Measurements from ENCODE around the gene PEMT. TPM values are rescaled to one million over a fixed set of nuclear protein-coding genes. Genes with fewer than 3 reads are reported as not detected.
A peak's percentile ranks its signal among the peaks of the same experiment; 100 is the strongest.

Gene PEMT
- polyA plus RNA-seq, 2 of the 4 experiments (the other 2 are of a cell fraction), result 47.5 to 47.8 TPM

DNA sequence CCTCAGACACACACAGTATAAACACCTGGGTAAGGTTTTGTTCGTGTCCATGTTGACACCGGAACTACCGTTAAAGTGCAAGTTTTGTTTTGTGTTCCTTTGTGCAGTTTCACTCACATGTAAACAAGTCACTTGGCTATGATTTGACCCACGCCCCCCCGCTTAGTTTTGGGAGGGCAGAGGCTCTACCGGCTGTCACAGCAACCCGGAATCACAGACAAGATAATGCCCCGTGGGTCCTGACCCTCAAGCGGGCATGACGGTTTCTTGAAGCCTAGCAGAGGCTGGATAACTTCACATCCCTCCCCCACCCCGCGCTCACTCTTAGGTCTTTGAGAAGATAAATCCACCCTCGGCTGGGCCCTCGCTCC, 97.0 kb downstream of the PEMT start:
- no peak overlapping the region for H3K4me2 ChIP-seq
- no peak for FAIRE-seq
- 78% methylated on average over 10 of the region's 14 CpGs for WGBS (ENCODE audit: missing lambda C conversion rate)
- TF ChIP-seq CEBPB (IDR thresholded peaks at IDR 0.05) (no peak), POLR2AphosphoS2 (conservative IDR thresholded peaks at IDR 0.05; ENCODE audit: low read length) (0 out of 2 replicates have a peak, but pooled peaks have one; percentile 9), CTCF (IDR thresholded peaks at IDR 0.05) (no peak), MAZ (IDR thresholded peaks at IDR 0.05; ENCODE audit: borderline replicate concordance, low read depth, low read length) (no peak)
- peaks cover 4% of the 10 kb centered on the region; the same call in 2 of the 3 replicates for H3K4me1 ChIP-seq
- ChIA-PET POLR2A (no interaction called here), CTCF (interaction anchor here (1.0 to 3.7 kb wide), 3 partner anchors 138 to 146 kb away, joined by 4 to 43 read pairs (median 4); no protein-coding TSS in a partner anchor)
- DNase-seq (ENCODE audit: low read depth in 1 of 2, low spot score in 1 of 2), result no peak
- no peaks in the 10 kb centered on the region for H3K9me3 ChIP-seq
- no peak overlapping the region for H3K27ac ChIP-seq
- ATAC-seq, result no peak
- no peak overlapping the region for H3K4me3 ChIP-seq

GRCh38 chr17:17493986-17494466, 97.5 kb downstream of the PEMT start:
- FAIRE-seq, result no peak
- H3K4me1 ChIP-seq, result peaks cover 4% of the 10 kb centered on the region; the same call in 2 of the 3 replicates
- POLR2A ChIA-PET, result no interaction called here
- no peak overlapping the region for H3K4me3 ChIP-seq
- no peak for DNase-seq (ENCODE audit: low read depth in 1 of 2, low spot score in 1 of 2)
- TF ChIP-seq POLR2AphosphoS2 (conservative IDR thresholded peaks at IDR 0.05; ENCODE audit: low read length) (0 out of 2 replicates have a peak, but pooled peaks have one; percentile 6), CBX8 (IDR thresholded peaks at IDR 0.05) (no peak), ATOH8 (CRISPR knock-in tag; IDR thresholded peaks at IDR 0.05; ENCODE audit: low read depth) (no peak)
- no peak for ATAC-seq
- H3K4me2 ChIP-seq, result no peak overlapping the region
- no peaks in the 10 kb centered on the region for H3K9me3 ChIP-seq
- CTCF ChIA-PET, result no interaction called here
- H3K27ac ChIP-seq, result no peak overlapping the region
- 83% methylated on average over 5 of the region's 5 CpGs for WGBS (ENCODE audit: missing lambda C conversion rate)

- 87% methylated on average over 15 of the region's 15 CpGs for WGBS (ENCODE audit: missing lambda C conversion rate)
- no peak for DNase-seq (ENCODE audit: low read depth in 1 of 2, low spot score in 1 of 2)
- Histone ChIP-seq H3K4me2 (no peak overlapping the region), H3K4me1 (peaks cover 4% of the 10 kb centered on the region; the same call in 2 of the 3 replicates), H3K4me3 (no peak overlapping the region), H3K27ac (no peak overlapping the region), H3K9me3 (no peaks in the 10 kb centered on the region)
- TF ChIP-seq RFX5 (IDR thresholded peaks at IDR 0.05) (no peak), POLR2AphosphoS2 (conservative IDR thresholded peaks at IDR 0.05; ENCODE audit: low read length) (peak; percentile 39; the same call in 1 of the 2 replicates)
- CTCF ChIA-PET, result interaction anchor here (1.0 kb wide), 1 partner anchor 76 kb away, joined by 3 read pairs; no protein-coding TSS in a partner anchor
- FAIRE-seq, result no peak
- POLR2A ChIA-PET, result no interaction called here
- no peak for ATAC-seq
These were observed 98.1 kb downstream of the PEMT start for GRCh38 chr17:17493249-17493985.

- H3K4me3 ChIP-seq, result no peak overlapping the region
- WGBS (ENCODE audit: missing lambda C conversion rate), result 91% methylated on average over 9 of the region's 9 CpGs
- no peak for FAIRE-seq
- peaks cover 4% of the 10 kb centered on the region; the same call in 2 of the 3 replicates for H3K4me1 ChIP-seq
- no peak overlapping the region; a peak in 1 of 6 replicates for H3K27ac ChIP-seq
- ChIA-PET POLR2A (no interaction called here), CTCF (interaction anchor here (0.6 to 3.0 kb wide), 5 partner anchors 10 to 150 kb away, joined by 3 to 18 read pairs (median 3); no protein-coding TSS in a partner anchor)
- ATAC-seq, result no peak
- no peak for DNase-seq (ENCODE audit: low read depth in 1 of 2, low spot score in 1 of 2)
- H3K4me2 ChIP-seq, result no peak overlapping the region
- no peaks in the 10 kb centered on the region for H3K9me3 ChIP-seq
- TF ChIP-seq HMGXB4 (CRISPR knock-in tag; IDR thresholded peaks at IDR 0.05; ENCODE audit: borderline replicate concordance) (no peak), MYC (IDR thresholded peaks at IDR 0.05; ENCODE audit: borderline replicate concordance, low read length) (no peak), CHD4 (IDR thresholded peaks at IDR 0.05; ENCODE audit: borderline replicate concordance) (no peak), HOXB5 (CRISPR knock-in tag; IDR thresholded peaks at IDR 0.05) (no peak), GATA3 (IDR thresholded peaks at IDR 0.05; ENCODE audit: borderline replicate concordance) (no peak), HOXA7 (CRISPR knock-in tag; IDR thresholded peaks at IDR 0.05) (no peak), ATOH8 (CRISPR knock-in tag; IDR thresholded peaks at IDR 0.05; ENCODE audit: low read depth) (no peak), EP300 (IDR thresholded peaks at IDR 0.05) (no peak), REST (IDR thresholded peaks at IDR 0.05) (no peak), EHMT2 (IDR thresholded peaks at IDR 0.05; ENCODE audit: low read depth) (no peak)
- TF ChIP-seq, protein P1, sequence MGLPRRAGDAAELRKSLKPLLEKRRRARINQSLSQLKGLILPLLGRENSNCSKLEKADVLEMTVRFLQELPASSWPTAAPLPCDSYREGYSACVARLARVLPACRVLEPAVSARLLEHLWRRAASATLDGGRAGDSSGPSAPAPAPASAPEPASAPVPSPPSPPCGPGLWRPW (IDR thresholded peaks at IDR 0.05), result no peak
These were observed 98.9 kb downstream of the PEMT start for GRCh38 chr17:17492571-17492970.
